Omental fat pad (tissue), 4 donors: ENCODE data around the gene TLK1. TPM values are rescaled to one million over a fixed set of nuclear protein-coding genes. Genes with fewer than 3 reads are reported as not detected.

Source experiments
- ATAC-seq: fragments of 150-250 bp; one replicate; pipeline ENCODE4 v1.9.1; 2016; ENCODE audit warnings: mild to moderate bottlenecking, moderate library complexity; ENCODE audit not compliant: low FRiP score
- DNase-seq: peaks from one replicate; pipeline ENCODE4 v3.0.0-alpha.2; 2019; ENCODE audit warnings: low spot score
- CTCF ChIP-seq, 3 donors: fragments of 450-650 bp; IDR thresholded peaks; one replicate each; pipeline ENCODE4 v1.5.1; 2016 to 2017; ENCODE audit warnings: antibody characterized with exemption in 3 of 3, mild to moderate bottlenecking in 3 of 3, moderate library complexity in 2 of 3
- total RNA-seq, 4 donors: library from RNA; depleted of rRNA; stranded (reverse); fragments of >200 nt; gene quantifications; one replicate each; pipeline ENCODE4 v1.1.0, GENCODE V29; 2016

TLK1 gene
- total RNA-seq, 4 donors from 2014 or later, result 18.1 to 34.1 (median 27.3) TPM

- DNase-seq, result no peak
- no peak for TF ChIP-seq CTCF (IDR thresholded peaks at IDR 0.05)
- ATAC-seq, result no peak
Measured at GRCh38 chr2:171009386-171009785, 151.3 kb downstream of the TLK1 start.

GRCh38 chr2:171008550-171009205 is 152.0 kb downstream of the TLK1 start:
- TF ChIP-seq CTCF (IDR thresholded peaks at IDR 0.05), result no peak
- no peak for DNase-seq
- no peak for ATAC-seq

- ATAC-seq (no peak), DNase-seq (no peak)
- TF ChIP-seq CTCF (IDR thresholded peaks at IDR 0.05), result no peak
Measured at GRCh38 chr2:171004833-171005232, 155.9 kb downstream of the TLK1 start.

- no peak for ATAC-seq
- DNase-seq, result no peak
- TF ChIP-seq CTCF (IDR thresholded peaks at IDR 0.05), result no peak
Measured at GRCh38 chr2:171004363-171004762, 156.3 kb downstream of the TLK1 start.

- ATAC-seq, result no peak
- TF ChIP-seq CTCF (IDR thresholded peaks at IDR 0.05), result no peak
- no peak for DNase-seq
Measured at GRCh38 chr2:170999654-171000053, 161.0 kb downstream of the TLK1 start.

- no peak for DNase-seq
- no peak for ATAC-seq
- no peak for TF ChIP-seq CTCF (IDR thresholded peaks at IDR 0.05)
Measured at GRCh38 chr2:170997893-170998597, 162.6 kb downstream of the TLK1 start.

GRCh38 chr2:170996316-170996715 is 164.4 kb downstream of the TLK1 start:
- ATAC-seq (no peak), DNase-seq (no peak)
- no peak for TF ChIP-seq CTCF (IDR thresholded peaks at IDR 0.05)
